Measurements from ENCODE around the gene CAPZB. TPM values are rescaled to one million over a fixed set of nuclear protein-coding genes. Genes with fewer than 3 reads are reported as not detected.

The CAPZB gene
- total and polyA plus RNA-seq, 2 donors (not counting 3 experiments of a cell fraction or from before 2014, with no cell fraction given), result 196 to 347 TPM

DNA sequence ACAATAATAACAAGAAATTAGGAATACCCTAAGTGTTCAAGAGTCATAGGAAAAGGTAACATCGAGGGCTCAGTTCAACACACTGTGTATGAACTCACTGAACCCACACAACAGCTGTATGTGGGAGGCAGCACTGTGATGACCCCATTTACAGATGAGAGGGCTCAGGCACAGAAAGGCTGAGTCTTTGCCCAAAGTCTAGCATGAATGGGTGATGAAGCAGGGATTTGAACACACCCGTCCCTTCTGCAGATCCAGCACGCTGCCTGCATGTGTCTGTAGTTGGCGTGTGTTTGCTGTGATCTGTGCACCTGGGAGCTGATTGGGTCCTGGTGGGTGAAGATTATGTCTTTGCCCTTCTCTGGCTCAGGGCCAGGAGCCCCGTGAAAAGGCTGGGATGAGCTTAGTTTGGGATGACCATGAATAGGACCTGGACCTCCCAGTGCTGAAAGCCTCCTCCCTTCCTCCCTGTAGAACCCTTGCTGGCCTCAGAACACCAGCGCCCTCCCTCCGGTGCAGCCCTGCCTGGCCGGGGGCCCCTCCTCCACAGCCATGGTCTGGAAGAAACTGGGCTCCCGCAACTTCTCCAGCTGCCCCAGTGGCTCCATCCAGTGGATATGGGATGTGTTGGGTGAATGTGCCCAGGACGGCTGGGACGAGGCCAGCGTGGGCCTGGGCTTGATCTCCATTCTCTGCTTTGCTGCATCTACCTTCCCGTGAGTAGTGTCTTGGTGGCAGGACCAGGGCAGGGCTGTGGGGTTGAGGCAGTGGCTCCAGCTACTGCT, 168.0 kb downstream of the CAPZB start:
- Histone ChIP-seq H3K4me2 (ENCODE audit: insufficient read depth, low read length) (no peak overlapping the region), H3K9me1 (replicated peaks; ENCODE audit: control insufficient read depth, extremely low read depth, insufficient read depth, low read length) (no peaks in the 10 kb centered on the region), H3K4me3 (replicated peaks in 1 of 3; ENCODE audit: insufficient read depth in 1 of 3, low read depth in 1 of 3, low read length in 3 of 3) (no peak overlapping the region), H3K9me3 (replicated peaks; ENCODE audit: control insufficient read depth, insufficient read depth, low read length) (no peaks in the 10 kb centered on the region), H3K4me1 (ENCODE audit: control insufficient read depth, extremely low read depth, insufficient read depth, low read length) (peaks cover 16% of the 10 kb centered on the region), H4K20me1 (replicated peaks; ENCODE audit: control insufficient read depth, extremely low read depth, insufficient read depth, low read length) (no peaks in the 10 kb centered on the region), H3K36me3 (ENCODE audit: control insufficient read depth in 2 of 2, extremely low read depth in 1 of 2, insufficient read depth in 2 of 2, low read length in 2 of 2) (peaks cover 2% of the 10 kb centered on the region in 2 experiments), H3K79me2 (ENCODE audit: control insufficient read depth, insufficient read depth, low read length) (peaks cover 5% of the 10 kb centered on the region), H3K27ac (ENCODE audit: insufficient read depth, low read depth, low read length) (no peak overlapping the region), H3K9ac (replicated peaks; ENCODE audit: extremely low read depth, insufficient read depth, low read length) (no peak overlapping the region), H2AFZ (ENCODE audit: low read depth, low read length) (no peak overlapping the region), H3K27me3 (ENCODE audit: control insufficient read depth in 2 of 2, insufficient read depth in 2 of 2, low read length in 2 of 2) (no peaks in the 10 kb centered on the region)
- FAIRE-seq, result no peak
- no peak for TF ChIP-seq MYC (IDR thresholded peaks at IDR 0.05; ENCODE audit: low read depth, low read length)
- no peak for TF ChIP-seq JUN (IDR thresholded peaks at IDR 0.05; ENCODE audit: borderline replicate concordance, insufficient read depth, insufficient read length, low read depth)
- CTCF ChIA-PET, result no interaction called here
- BruUV-seq (replicated peaks), result no TSS peak
- intact Hi-C loops (cut with micrococcal nuclease) (no loop called here), dilution Hi-C loops (cut with MboI; ENCODE audit: extremely low pct_ligation_motif_present, low sequenced_read_pairs) (no loop called here)
- DNase-seq (ENCODE audit: low read depth, low spot score), result no peak
- POLR2A ChIA-PET, result no interaction called here

DNA sequence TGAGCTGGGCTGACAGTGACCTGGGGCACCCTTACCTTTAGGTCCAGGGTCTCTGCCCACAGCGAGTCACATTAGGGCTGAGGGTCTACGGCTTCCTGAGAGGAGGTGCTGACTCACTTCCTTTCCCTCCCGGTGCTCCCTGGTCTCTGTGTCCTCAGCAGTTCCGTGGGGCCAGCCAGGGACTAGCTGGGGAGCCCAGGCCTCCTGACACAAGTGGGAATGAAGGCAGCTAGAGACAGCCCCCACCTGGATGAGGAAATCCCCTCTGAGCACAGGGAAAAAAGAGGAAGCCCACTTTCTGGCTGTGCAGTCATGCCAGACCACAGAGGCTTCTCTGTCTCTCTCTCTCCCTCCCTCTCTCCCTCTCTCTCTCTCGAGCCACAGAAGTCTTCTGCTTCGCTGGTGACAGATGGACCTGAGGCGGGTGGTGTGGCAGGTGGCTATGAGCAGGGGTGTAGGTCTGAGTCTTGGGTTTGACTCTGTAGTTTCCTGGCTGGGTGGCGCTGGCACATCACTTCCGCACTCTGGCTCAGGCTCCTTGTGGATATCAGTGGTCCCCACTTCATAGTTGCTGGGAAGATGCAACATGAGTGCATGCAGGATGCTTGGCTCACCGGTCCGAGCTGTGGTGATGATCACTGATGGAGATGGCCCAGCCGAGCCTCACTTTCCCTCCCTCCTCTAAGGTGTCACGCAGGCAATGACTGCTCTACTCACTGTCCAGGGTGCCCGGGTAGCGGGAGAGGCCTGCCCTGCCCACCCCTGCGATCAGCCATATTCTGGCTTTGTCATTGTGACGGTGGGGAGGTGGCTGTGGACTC, 169.8 kb downstream of the CAPZB start:
- Histone ChIP-seq H3K9me1 (replicated peaks; ENCODE audit: control insufficient read depth, extremely low read depth, insufficient read depth, low read length) (no peaks in the 10 kb centered on the region), H3K4me2 (ENCODE audit: insufficient read depth, low read length) (peak overlapping the region; percentile 13), H3K9ac (replicated peaks; ENCODE audit: extremely low read depth, insufficient read depth, low read length) (no peak overlapping the region), H3K4me1 (ENCODE audit: control insufficient read depth, extremely low read depth, insufficient read depth, low read length) (peaks cover 21% of the 10 kb centered on the region), H3K79me2 (ENCODE audit: control insufficient read depth, insufficient read depth, low read length) (peaks cover 12% of the 10 kb centered on the region), H3K27me3 (ENCODE audit: control insufficient read depth in 2 of 2, insufficient read depth in 2 of 2, low read length in 2 of 2) (no peaks in the 10 kb centered on the region), H3K9me3 (replicated peaks; ENCODE audit: control insufficient read depth, insufficient read depth, low read length) (no peaks in the 10 kb centered on the region), H3K36me3 (ENCODE audit: control insufficient read depth in 2 of 2, extremely low read depth in 1 of 2, insufficient read depth in 2 of 2, low read length in 2 of 2) (peaks cover 0 to 2% of the 10 kb centered on the region in 2 experiments), H2AFZ (ENCODE audit: low read depth, low read length) (no peak overlapping the region), H4K20me1 (replicated peaks; ENCODE audit: control insufficient read depth, extremely low read depth, insufficient read depth, low read length) (no peaks in the 10 kb centered on the region), H3K27ac (ENCODE audit: insufficient read depth, low read depth, low read length) (peak overlapping the region; percentile 53), H3K4me3 (replicated peaks in 1 of 3; ENCODE audit: insufficient read depth in 1 of 3, low read depth in 1 of 3, low read length in 3 of 3) (no peak overlapping the region)
- ChIA-PET POLR2A (interaction anchor here (0.5 to 0.6 kb wide), 2 partner anchors 52 to 404 kb away, joined by 3 read pairs; no protein-coding TSS in a partner anchor), CTCF (interaction anchor here (1.0 to 1.2 kb wide), 3 partner anchors 29 to 389 kb away, joined by 3 to 4 read pairs (median 4); no protein-coding TSS in a partner anchor)
- TF ChIP-seq FOS (IDR thresholded peaks at IDR 0.05; ENCODE audit: borderline replicate concordance, insufficient read depth, low read length) (peak; percentile 44), POLR2A (IDR thresholded peaks at IDR 0.05; ENCODE audit: low read depth, low read length) (no peak)
- BruUV-seq (replicated peaks), result no TSS peak
- intact Hi-C loops (cut with micrococcal nuclease) (no loop called here), dilution Hi-C loops (cut with MboI; ENCODE audit: extremely low pct_ligation_motif_present, low sequenced_read_pairs) (no loop called here)
- peak; percentile 92 for FAIRE-seq
- peak; percentile 47 for DNase-seq (ENCODE audit: low read depth, low spot score)
